HepG2 (cell line): ENCODE results near the gene AMELY.

Experiments used
- SRF ChIP-seq: IDR thresholded peaks from 2 replicates; pipeline ENCODE4 v1.6.1; 2011; ENCODE audit warnings: mild to moderate bottlenecking, low read depth, low read length, moderate library complexity
- ZNF232 ChIP-seq: sonication (generic); formaldehyde crosslinking; IDR thresholded peaks from 2 replicates; pipeline ENCODE4 v1.4.0; 2020; ENCODE audit warnings: missing genetic modification reagents, borderline replicate concordance

GRCh38 chrY:6909856-6910255 is 1.7 kb downstream of the AMELY start:
- TF ChIP-seq SRF (no peak), ZNF232 (CRISPR knock-in tag) (no peak)
